IMR-90 (cell line): ENCODE measurements around the gene FCRLB.

ENCODE experiments used
- CTCF ChIP-seq: conservative IDR thresholded peaks from 2 replicates; pipeline ENCODE4 v1.5.1; 2012; ENCODE audit warnings: mild to moderate bottlenecking, low read depth, low read length, improper control_type of control experiment
- FOS ChIP-seq: fragments of 150-350 bp; IDR thresholded peaks from 2 replicates; pipeline ENCODE4 v1.6.1; 2016; ENCODE audit warnings: low read depth, low read length
- MAZ ChIP-seq: IDR thresholded peaks from 2 replicates; pipeline ENCODE4 v1.6.1; 2012; ENCODE audit warnings: low read depth, mild to moderate bottlenecking, low read length, improper control_type of control experiment, moderate library complexity, borderline replicate concordance
- POLR2A ChIP-seq: IDR thresholded peaks from 2 replicates; pipeline ENCODE4 v1.6.1; 2012; ENCODE audit warnings: mild to moderate bottlenecking, low read depth, low read length

GRCh38 chr1:161681879-161682278 is 39.5 kb upstream of the FCRLB start:
- TF ChIP-seq CTCF (no peak), MAZ (no peak), POLR2A (no peak), FOS (no peak)
